HG02973 (cell line): Measurements from ENCODE around the gene CETN2.
"Not testable (repeated sequence)": the region's sequence is repeated elsewhere in the genome, so short reads cannot be mapped to it uniquely, and the experiment has no call there.

Source experiments
- ATAC-seq: cut with Tn5 transposase; IDR thresholded peaks from one replicate; pipeline ENCODE4 v1.9.1; 2021; ENCODE audit warnings: moderate library complexity; ENCODE audit not compliant: unreplicated experiment

Gene CETN2

GRCh38 chrX:152830312-152831305, at the start of gene CETN2, which contains the start of gene NSDHL:
CETN2 (minus strand) TSS chrX:152830757; CDS start chrX:152830710, 47 bp downstream.
NSDHL (plus strand) TSS chrX:152831063; CDS start chrX:152846325, 15,262 bp downstream.
- ATAC-seq = peak; percentile 99

GRCh38 chrX:152878976-152879755, 48.6 kb upstream of the CETN2 start:
- ATAC-seq = no peak

GRCh38 chrX:152876931-152877840, 46.6 kb upstream of the CETN2 start:
- no peak for ATAC-seq

GRCh38 chrX:152873361-152873760, 42.8 kb upstream of the CETN2 start:
- ATAC-seq = no peak

- no peak for ATAC-seq
Measured at GRCh38 chrX:152872522-152872921, 42.0 kb upstream of the CETN2 start.

- ATAC-seq = no peak
Measured at GRCh38 chrX:152871260-152871659, 40.7 kb upstream of the CETN2 start.

GRCh38 chrX:152869972-152870371, 39.4 kb upstream of the CETN2 start:
- no peak for ATAC-seq

- no peak for ATAC-seq
Measured at GRCh38 chrX:152866386-152866785, 35.8 kb upstream of the CETN2 start.

- ATAC-seq = no peak
Measured at GRCh38 chrX:152865232-152865920, 34.8 kb upstream of the CETN2 start.

- no peak for ATAC-seq
Measured at GRCh38 chrX:152861826-152862225, 31.3 kb upstream of the CETN2 start.

GRCh38 chrX:152861116-152861515, 30.6 kb upstream of the CETN2 start:
- ATAC-seq = no peak

GRCh38 chrX:152853986-152854385, 23.4 kb upstream of the CETN2 start:
- ATAC-seq = no peak

- ATAC-seq = no peak
Measured at GRCh38 chrX:152850465-152850864, 19.9 kb upstream of the CETN2 start.

GRCh38 chrX:152847281-152847680, 16.7 kb upstream of the CETN2 start:
- ATAC-seq = no peak

GRCh38 chrX:152845618-152846240, 15.2 kb upstream of the CETN2 start:
- no peak for ATAC-seq

GRCh38 chrX:152844256-152844655, 13.7 kb upstream of the CETN2 start:
- ATAC-seq = no peak

GRCh38 chrX:152843852-152844251, 13.3 kb upstream of the CETN2 start:
- no peak for ATAC-seq

GRCh38 chrX:152842772-152843338, 12.3 kb upstream of the CETN2 start:
- no peak for ATAC-seq

GRCh38 chrX:152835470-152835869, 4.9 kb upstream of the CETN2 start:
- not testable (repeated sequence) for ATAC-seq
